ENCODE data around the gene MYL12A.

DNA sequence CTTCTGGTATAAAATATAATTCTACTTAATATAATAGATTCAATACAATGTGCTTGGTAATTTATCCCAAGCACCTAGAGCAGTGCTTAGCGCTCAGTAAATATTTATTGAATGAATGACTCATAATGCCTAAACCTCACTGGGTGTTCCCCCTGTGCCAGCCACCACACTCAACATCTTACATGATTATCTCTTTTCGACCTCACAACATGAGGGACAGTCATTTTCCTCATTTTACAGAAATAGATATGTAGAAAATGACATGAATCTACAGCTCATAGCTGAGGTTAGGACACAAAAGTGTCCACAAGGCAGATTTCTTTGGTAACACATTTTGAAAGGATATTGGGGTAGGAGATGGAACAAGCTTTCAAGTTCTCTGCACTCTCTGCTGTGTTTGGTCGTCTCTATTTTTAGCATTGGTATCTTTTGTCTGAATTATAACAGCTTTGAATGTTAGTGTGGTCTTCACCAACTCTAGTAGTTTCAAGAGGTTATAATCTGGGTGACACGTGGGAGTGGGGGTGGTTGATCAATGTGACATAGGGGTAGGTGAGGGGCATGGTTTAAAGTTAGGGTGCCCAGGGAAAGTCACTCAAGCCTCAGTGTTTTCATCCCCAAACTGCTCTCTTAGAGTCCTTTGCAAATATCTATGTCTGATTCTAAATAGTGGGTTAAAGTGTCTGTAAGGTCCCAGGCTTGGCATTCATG, 37.6 kb upstream of the MYL12A start:
- TF ChIP-seq, protein P1, sequence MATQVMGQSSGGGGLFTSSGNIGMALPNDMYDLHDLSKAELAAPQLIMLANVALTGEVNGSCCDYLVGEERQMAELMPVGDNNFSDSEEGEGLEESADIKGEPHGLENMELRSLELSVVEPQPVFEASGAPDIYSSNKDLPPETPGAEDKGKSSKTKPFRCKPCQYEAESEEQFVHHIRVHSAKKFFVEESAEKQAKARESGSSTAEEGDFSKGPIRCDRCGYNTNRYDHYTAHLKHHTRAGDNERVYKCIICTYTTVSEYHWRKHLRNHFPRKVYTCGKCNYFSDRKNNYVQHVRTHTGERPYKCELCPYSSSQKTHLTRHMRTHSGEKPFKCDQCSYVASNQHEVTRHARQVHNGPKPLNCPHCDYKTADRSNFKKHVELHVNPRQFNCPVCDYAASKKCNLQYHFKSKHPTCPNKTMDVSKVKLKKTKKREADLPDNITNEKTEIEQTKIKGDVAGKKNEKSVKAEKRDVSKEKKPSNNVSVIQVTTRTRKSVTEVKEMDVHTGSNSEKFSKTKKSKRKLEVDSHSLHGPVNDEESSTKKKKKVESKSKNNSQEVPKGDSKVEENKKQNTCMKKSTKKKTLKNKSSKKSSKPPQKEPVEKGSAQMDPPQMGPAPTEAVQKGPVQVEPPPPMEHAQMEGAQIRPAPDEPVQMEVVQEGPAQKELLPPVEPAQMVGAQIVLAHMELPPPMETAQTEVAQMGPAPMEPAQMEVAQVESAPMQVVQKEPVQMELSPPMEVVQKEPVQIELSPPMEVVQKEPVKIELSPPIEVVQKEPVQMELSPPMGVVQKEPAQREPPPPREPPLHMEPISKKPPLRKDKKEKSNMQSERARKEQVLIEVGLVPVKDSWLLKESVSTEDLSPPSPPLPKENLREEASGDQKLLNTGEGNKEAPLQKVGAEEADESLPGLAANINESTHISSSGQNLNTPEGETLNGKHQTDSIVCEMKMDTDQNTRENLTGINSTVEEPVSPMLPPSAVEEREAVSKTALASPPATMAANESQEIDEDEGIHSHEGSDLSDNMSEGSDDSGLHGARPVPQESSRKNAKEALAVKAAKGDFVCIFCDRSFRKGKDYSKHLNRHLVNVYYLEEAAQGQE (IDR thresholded peaks at IDR 0.05; ENCODE audit: insufficient read depth in 1 of 2, low read depth in 2 of 2, low read length in 2 of 2), result no peak
- TF ChIP-seq SIN3A (IDR thresholded peaks at IDR 0.05; ENCODE audit: borderline replicate concordance, insufficient read depth, low read length) (no peak), POLR2AphosphoS5 (IDR thresholded peaks at IDR 0.05; ENCODE audit: low read depth, low read length) (no peak), FOXP2 (optimal IDR thresholded peaks at IDR 0.05; ENCODE audit: borderline replicate concordance, extremely low read depth, extremely low read length, insufficient read depth) (no peak), TAF1 (IDR thresholded peaks at IDR 0.05; ENCODE audit: borderline replicate concordance, insufficient read depth, low read length) (no peak)
